Lower leg skin (tissue), 3 donors: ENCODE data around the gene STK11IP.

ENCODE experiments used
- POLR2A ChIP-seq, 2 donors: fragments of 450-650 bp; IDR thresholded peaks; one replicate each; pipeline ENCODE4 v1.6.1; 2016 to 2017; ENCODE audit warnings: antibody characterized with exemption in 2 of 2, mild to moderate bottlenecking in 1 of 2, moderate library complexity in 1 of 2
- TF ChIP-seq, protein P1 (sequence below), 3 donors: fragments of 450-650 bp; IDR thresholded peaks; one replicate each; pipeline ENCODE4 v1.5.1; 2016; ENCODE audit warnings: antibody characterized with exemption in 3 of 3, mild to moderate bottlenecking in 3 of 3, moderate library complexity in 2 of 3

DNA sequence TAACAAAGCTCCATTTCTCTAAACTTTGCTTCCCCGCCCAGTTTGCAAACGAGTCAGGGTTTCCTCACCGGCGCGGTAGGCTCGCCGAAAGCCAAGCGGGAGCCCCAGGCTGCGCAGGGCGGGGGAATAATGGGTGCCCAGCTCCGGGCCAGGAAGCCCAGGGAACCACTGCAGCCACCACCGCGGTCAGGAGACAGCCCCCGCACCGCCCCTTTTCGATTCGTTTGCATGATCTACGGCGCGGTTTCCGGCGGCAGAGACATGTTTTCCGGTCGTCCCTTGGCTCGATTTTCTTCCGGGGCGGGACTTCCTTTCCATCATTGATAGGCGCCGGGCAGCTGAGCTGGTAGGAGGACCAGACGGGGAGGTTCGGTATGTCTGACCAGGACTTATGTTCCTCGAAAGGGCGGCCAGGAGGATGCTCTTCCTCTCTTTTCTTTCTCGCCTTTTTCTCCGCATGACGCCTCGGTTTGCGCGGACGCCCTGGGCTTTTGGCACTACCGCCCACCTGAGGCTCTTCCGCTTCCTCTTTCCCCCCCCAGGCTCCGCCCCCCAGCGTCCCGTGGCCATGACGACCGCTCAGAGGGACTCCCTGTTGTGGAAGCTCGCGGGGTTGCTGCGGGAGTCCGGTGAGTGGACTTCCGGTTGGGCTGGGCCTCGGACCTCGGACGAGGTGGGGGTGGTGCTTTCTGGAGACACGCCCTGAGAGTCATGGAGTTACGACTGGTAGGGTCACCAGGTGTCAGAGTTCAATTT is at the start of gene STK11IP:
- TF ChIP-seq, protein P1, sequence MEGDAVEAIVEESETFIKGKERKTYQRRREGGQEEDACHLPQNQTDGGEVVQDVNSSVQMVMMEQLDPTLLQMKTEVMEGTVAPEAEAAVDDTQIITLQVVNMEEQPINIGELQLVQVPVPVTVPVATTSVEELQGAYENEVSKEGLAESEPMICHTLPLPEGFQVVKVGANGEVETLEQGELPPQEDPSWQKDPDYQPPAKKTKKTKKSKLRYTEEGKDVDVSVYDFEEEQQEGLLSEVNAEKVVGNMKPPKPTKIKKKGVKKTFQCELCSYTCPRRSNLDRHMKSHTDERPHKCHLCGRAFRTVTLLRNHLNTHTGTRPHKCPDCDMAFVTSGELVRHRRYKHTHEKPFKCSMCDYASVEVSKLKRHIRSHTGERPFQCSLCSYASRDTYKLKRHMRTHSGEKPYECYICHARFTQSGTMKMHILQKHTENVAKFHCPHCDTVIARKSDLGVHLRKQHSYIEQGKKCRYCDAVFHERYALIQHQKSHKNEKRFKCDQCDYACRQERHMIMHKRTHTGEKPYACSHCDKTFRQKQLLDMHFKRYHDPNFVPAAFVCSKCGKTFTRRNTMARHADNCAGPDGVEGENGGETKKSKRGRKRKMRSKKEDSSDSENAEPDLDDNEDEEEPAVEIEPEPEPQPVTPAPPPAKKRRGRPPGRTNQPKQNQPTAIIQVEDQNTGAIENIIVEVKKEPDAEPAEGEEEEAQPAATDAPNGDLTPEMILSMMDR (IDR thresholded peaks at IDR 0.05) = no peak
- TF ChIP-seq POLR2A (IDR thresholded peaks at IDR 0.05) = no peak
